IMR-90 (cell line): Measurements from ENCODE around the gene METAP2.

ENCODE experiments used
- CEBPB ChIP-seq: IDR thresholded peaks from 2 replicates; pipeline ENCODE4 v1.6.1; 2012; ENCODE audit warnings: low read depth, low read length, improper control_type of control experiment
- FOS ChIP-seq: fragments of 150-350 bp; IDR thresholded peaks from 2 replicates; pipeline ENCODE4 v1.6.1; 2016; ENCODE audit warnings: low read depth, low read length
- MAZ ChIP-seq: IDR thresholded peaks from 2 replicates; pipeline ENCODE4 v1.6.1; 2012; ENCODE audit warnings: low read depth, mild to moderate bottlenecking, low read length, improper control_type of control experiment, moderate library complexity, borderline replicate concordance
- MXI1 ChIP-seq: IDR thresholded peaks from 2 replicates; pipeline ENCODE4 v1.6.1; 2012; ENCODE audit warnings: low read depth, mild to moderate bottlenecking, low read length, moderate library complexity, borderline replicate concordance
- POLR2A ChIP-seq: IDR thresholded peaks from 2 replicates; pipeline ENCODE4 v1.6.1; 2012; ENCODE audit warnings: mild to moderate bottlenecking, low read depth, low read length
- RCOR1 ChIP-seq: IDR thresholded peaks from 2 replicates; pipeline ENCODE4 v1.6.1; 2012; ENCODE audit warnings: mild to moderate bottlenecking, low read length, improper control_type of control experiment; ENCODE audit not compliant: insufficient replicate concordance
- SMC3 ChIP-seq: fragments of 150-350 bp; IDR thresholded peaks from 2 replicates; pipeline ENCODE4 v1.6.1; 2016; ENCODE audit warnings: low read depth, mild to moderate bottlenecking, antibody characterized with exemption, low read length, moderate library complexity
- TF ChIP-seq, protein P1 (sequence below): conservative IDR thresholded peaks from 2 replicates; pipeline ENCODE4 v1.5.1; 2012; ENCODE audit warnings: mild to moderate bottlenecking, low read depth, low read length, improper control_type of control experiment
- TF ChIP-seq, protein P2 (sequence below): fragments of 150-350 bp; IDR thresholded peaks from 2 replicates; pipeline ENCODE4 v1.6.1; 2017; ENCODE audit warnings: mild to moderate bottlenecking, antibody characterized with exemption, low read length, low read depth

DNA sequence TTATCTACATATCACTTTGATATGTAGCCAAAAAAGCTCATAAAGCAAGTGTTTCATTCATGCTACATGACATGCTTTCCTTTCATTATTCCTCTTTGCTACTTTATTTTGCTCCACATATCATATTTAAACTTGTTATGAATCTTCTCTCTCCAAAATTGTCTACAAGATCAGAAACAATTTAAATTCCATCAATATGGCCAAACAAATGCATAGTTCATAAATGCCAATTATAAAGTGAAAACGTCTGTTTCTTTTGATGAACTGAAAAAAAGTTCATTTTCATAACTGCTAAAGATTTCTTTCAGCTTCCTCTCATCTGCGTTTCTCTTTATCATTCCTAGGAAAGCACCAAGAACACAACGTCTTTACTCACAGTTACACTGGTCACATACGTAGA, 54.5 kb downstream of the METAP2 start:
- TF ChIP-seq, protein P1, sequence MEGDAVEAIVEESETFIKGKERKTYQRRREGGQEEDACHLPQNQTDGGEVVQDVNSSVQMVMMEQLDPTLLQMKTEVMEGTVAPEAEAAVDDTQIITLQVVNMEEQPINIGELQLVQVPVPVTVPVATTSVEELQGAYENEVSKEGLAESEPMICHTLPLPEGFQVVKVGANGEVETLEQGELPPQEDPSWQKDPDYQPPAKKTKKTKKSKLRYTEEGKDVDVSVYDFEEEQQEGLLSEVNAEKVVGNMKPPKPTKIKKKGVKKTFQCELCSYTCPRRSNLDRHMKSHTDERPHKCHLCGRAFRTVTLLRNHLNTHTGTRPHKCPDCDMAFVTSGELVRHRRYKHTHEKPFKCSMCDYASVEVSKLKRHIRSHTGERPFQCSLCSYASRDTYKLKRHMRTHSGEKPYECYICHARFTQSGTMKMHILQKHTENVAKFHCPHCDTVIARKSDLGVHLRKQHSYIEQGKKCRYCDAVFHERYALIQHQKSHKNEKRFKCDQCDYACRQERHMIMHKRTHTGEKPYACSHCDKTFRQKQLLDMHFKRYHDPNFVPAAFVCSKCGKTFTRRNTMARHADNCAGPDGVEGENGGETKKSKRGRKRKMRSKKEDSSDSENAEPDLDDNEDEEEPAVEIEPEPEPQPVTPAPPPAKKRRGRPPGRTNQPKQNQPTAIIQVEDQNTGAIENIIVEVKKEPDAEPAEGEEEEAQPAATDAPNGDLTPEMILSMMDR = no peak
- TF ChIP-seq FOS (no peak), POLR2A (no peak), MXI1 (no peak), RCOR1 (no peak), CEBPB (no peak), SMC3 (no peak), MAZ (no peak)
- TF ChIP-seq, protein P2, sequence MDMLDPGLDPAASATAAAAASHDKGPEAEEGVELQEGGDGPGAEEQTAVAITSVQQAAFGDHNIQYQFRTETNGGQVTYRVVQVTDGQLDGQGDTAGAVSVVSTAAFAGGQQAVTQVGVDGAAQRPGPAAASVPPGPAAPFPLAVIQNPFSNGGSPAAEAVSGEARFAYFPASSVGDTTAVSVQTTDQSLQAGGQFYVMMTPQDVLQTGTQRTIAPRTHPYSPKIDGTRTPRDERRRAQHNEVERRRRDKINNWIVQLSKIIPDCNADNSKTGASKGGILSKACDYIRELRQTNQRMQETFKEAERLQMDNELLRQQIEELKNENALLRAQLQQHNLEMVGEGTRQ = no peak
